GM12891 (cell line): ENCODE measurements around the gene KLHL26.

Experiments used
- POLR2A ChIP-seq: IDR thresholded peaks from 2 replicates; pipeline ENCODE4 v1.6.1; 2011; ENCODE audit warnings: low read depth, low read length, control low read depth
- TAF1 ChIP-seq: IDR thresholded peaks from 2 replicates; pipeline ENCODE4 v1.6.1; 2011; ENCODE audit warnings: low read depth, low read length, control low read depth

DNA sequence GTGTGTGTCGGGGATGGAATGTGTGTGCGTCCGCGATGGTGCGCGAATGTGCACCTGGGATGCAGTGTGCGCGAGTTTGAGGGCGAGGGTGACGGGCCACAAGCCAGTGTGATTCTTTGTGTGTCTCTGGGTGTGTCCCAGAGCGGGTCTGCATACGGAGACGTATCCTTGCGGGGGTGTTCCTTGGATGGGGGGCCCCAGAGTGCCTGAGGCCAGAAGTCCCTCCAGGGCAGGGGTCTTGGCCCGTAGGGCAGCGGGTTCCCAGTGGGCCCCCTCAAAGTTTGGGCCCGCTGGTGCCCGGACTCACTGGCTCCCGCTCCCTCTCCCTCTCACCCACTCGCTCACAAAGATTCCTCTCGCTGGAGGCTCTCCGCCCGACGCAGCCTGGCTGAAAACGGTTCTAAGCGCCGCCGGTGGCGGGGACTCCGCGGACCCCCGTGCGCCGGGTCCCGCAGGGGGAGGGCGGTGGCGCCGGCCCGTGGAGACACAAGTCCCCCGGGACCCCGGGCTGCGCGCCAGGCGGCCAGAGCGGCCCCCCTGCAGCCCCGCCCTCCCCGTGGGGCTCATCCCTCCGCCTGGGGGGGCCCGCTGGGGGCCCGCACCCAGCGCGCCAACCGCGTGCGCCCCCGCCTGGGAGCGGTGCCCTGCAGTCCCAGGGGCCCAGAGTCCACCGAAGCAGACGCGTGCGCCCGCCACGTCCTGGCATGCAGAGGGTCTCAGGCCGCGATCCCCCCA lies 31.1 kb upstream of the KLHL26 start:
- no peak for TF ChIP-seq POLR2A
- no peak for TF ChIP-seq TAF1
